ENCODE results near the gene MTCL1. TPM values are rescaled to one million over a fixed set of nuclear protein-coding genes. Genes with fewer than 3 reads are reported as not detected.

The MTCL1 gene
- total RNA-seq, 1 experiment from 2014 or later = 22.7 TPM

- H2AFZ ChIP-seq (ENCODE audit: low read depth, low read length, poor library complexity, severe bottlenecking) = peak overlapping the region; percentile 35
Measured at GRCh38 chr18:8704361-8705237, 757 bp upstream of the MTCL1 start.

More at GRCh38 chr18:8704361-8705237, 757 bp upstream of the MTCL1 start:
- Histone ChIP-seq H3K4me2 (ENCODE audit: low read length) (peak overlapping the region; percentile 93), H3K4me3 (replicated peaks in 1 of 2; ENCODE audit: low read depth in 1 of 2, low read length in 2 of 2) (peak overlapping the region; percentile 35 to 57), H3K9me2 (ENCODE audit: insufficient read depth) (no peaks in the 10 kb centered on the region), H3K27ac (ENCODE audit: low read depth, low read length) (peak overlapping the region; percentile 69), H4K20me1 (ENCODE audit: insufficient read depth) (no peaks in the 10 kb centered on the region), H3K9ac (ENCODE audit: low read length) (peak overlapping the region; percentile 56), H3K27me3 (ENCODE audit: insufficient read depth, low read length) (no peaks in the 10 kb centered on the region), H3K4me1 (ENCODE audit: control insufficient read depth in 1 of 2, insufficient read depth in 2 of 2, low read length in 2 of 2) (peaks cover 17 to 37% of the 10 kb centered on the region in 2 experiments; a peak in 3 of 4 replicates), H3K9me3 (ENCODE audit: control insufficient read depth in 1 of 2, insufficient read depth in 1 of 2, low read depth in 1 of 2, low read length in 2 of 2) (no peaks in the 10 kb centered on the region), H3K36me3 (ENCODE audit: control insufficient read depth in 1 of 2, insufficient read depth in 2 of 2, low read length in 2 of 2) (no peaks in the 10 kb centered on the region; a peak in 1 of 4 replicates), H3K79me2 (ENCODE audit: insufficient read depth, low read length) (peaks cover 32% of the 10 kb centered on the region)
- BruUV-seq (replicated peaks) = TSS peak; percentile 33
- ChIA-PET POLR2A (interaction anchor here (1.2 kb wide), 1 partner anchor 16 kb away, joined by 4 read pairs; no protein-coding TSS in a partner anchor), CTCF (interaction anchor here (1.5 kb wide), 1 partner anchor 9 kb away, joined by 3 read pairs; no protein-coding TSS in a partner anchor), RAD21 (ENCODE audit: low non-redundant PET in 1 of 2, low total read pairs in 2 of 2, uncharacterized antibody in 2 of 2, unreplicated experiment in 2 of 2) (no interaction called here)
- intact Hi-C loops (cut with micrococcal nuclease) = no loop called here
- peak; percentile 89 for ATAC-seq
- DNase-seq (ENCODE audit: low read depth, low spot score) = peak; percentile 49
- TF ChIP-seq SP1 (IDR thresholded peaks at IDR 0.05; ENCODE audit: low read depth) (0 out of 2 replicates have a peak, but pooled peaks have one; percentile 35), POLR2AphosphoS5 (IDR thresholded peaks at IDR 0.05; ENCODE audit: low read depth, low read length) (peak; percentile 72; the same call in 1 of the 2 replicates), ATF3 (IDR thresholded peaks at IDR 0.05) (no peak), POLR2A (IDR thresholded peaks at IDR 0.05; ENCODE audit: borderline replicate concordance, extremely low read depth, insufficient read depth, insufficient read length) (peak; percentile 33), MAX (IDR thresholded peaks at IDR 0.05) (peak; percentile 44), SRF (IDR thresholded peaks at IDR 0.05; ENCODE audit: low read depth) (no peak)

Data from HCT116 (cell line).